Keratinocyte (primary cell): ENCODE results near the gene TBXAS1. TPM values are rescaled to one million over a fixed set of nuclear protein-coding genes. Genes with fewer than 3 reads are reported as not detected.

Experiments
- DNase-seq: peaks from one replicate; pipeline ENCODE4 v3.0.0-alpha.2; 2011; ENCODE audit warnings: low read depth, missing footprints, low spot score
- FAIRE-seq: peaks from 2 replicates; lab custom pipeline; 2011; peaks lifted over from hg19 to GRCh38; lab: Jason Lieb, UNC
- H2AFZ ChIP-seq: 2 replicates; pipeline ENCODE4 v1.6.0; 2012; ENCODE audit warnings: low read length, control low read depth, inconsistent platforms; ENCODE audit not compliant: control insufficient read depth
- H3K27ac ChIP-seq: 2 replicates; pipeline ENCODE4 v1.5.1; 2011; ENCODE audit warnings: low read length; ENCODE audit not compliant: control insufficient read depth, insufficient read depth
- H3K27me3 ChIP-seq: 3 replicates; pipeline ENCODE4 v1.6.0; 2011; ENCODE audit warnings: low read length; ENCODE audit not compliant: control insufficient read depth, insufficient read depth; ENCODE audit errors: extremely low read depth
- H3K36me3 ChIP-seq, 2 experiments: 2 replicates in 1 of 2; 3 replicates in 1 of 2; pipeline ENCODE4 v1.5.1; 2011; ENCODE audit warnings: low read length in 2 of 2, mild to moderate bottlenecking in 1 of 2; ENCODE audit not compliant: control insufficient read depth in 2 of 2, insufficient read depth in 2 of 2; ENCODE audit errors: extremely low read depth in 1 of 2
- H3K4me1 ChIP-seq: 3 replicates; pipeline ENCODE4 v1.5.1; 2011; ENCODE audit warnings: low read length; ENCODE audit not compliant: control insufficient read depth, insufficient read depth; ENCODE audit errors: extremely low read depth
- H3K4me2 ChIP-seq: 3 replicates; pipeline ENCODE4 v1.6.0; 2011; ENCODE audit warnings: low read depth, low read length; ENCODE audit not compliant: control insufficient read depth, insufficient read depth; ENCODE audit errors: extremely low read depth
- H3K4me3 ChIP-seq, 3 experiments: fragments of 200-600 bp in 1 of 3; sonication (generic) in 1 of 3; 2 replicates in 2 of 3; 3 replicates in 1 of 3; pipeline ENCODE4 v1.5.1; 2011 to 2016; ENCODE audit warnings: low read length in 3 of 3, mild to moderate bottlenecking in 3 of 3, control low read depth in 2 of 3, inconsistent platforms in 1 of 3, low read depth in 1 of 3, mixed read lengths in 1 of 3, mixed run types in 1 of 3, moderate library complexity in 1 of 3; ENCODE audit not compliant: control insufficient read depth in 2 of 3, insufficient read depth in 2 of 3; ENCODE audit errors: extremely low read depth in 1 of 3
- H3K79me2 ChIP-seq: 2 replicates; pipeline ENCODE4 v1.6.0; 2012; ENCODE audit warnings: low read length; ENCODE audit not compliant: control insufficient read depth, insufficient read depth
- H3K9ac ChIP-seq: 3 replicates; pipeline ENCODE4 v1.6.0; 2011; ENCODE audit warnings: low read length; ENCODE audit not compliant: control insufficient read depth, insufficient read depth; ENCODE audit errors: extremely low read depth
- H3K9me1 ChIP-seq: 3 replicates; pipeline ENCODE4 v1.6.0; 2011; ENCODE audit warnings: low read length; ENCODE audit not compliant: control insufficient read depth, insufficient read depth; ENCODE audit errors: extremely low read depth
- H3K9me3 ChIP-seq: 2 replicates; pipeline ENCODE4 v1.5.1; 2012; ENCODE audit warnings: low read depth, low read length; ENCODE audit not compliant: control insufficient read depth
- H4K20me1 ChIP-seq: 3 replicates; pipeline ENCODE4 v1.6.0; 2011; ENCODE audit warnings: low read length; ENCODE audit not compliant: control insufficient read depth, insufficient read depth; ENCODE audit errors: extremely low read depth
- EZH2 ChIP-seq: IDR thresholded peaks from one replicate; pipeline ENCODE4 v1.6.1; 2012; ENCODE audit warnings: inconsistent platforms, mild to moderate bottlenecking, low read length, moderate library complexity
- dilution Hi-C: fragments of 300-500 bp; cut with MboI; formaldehyde crosslinking; loops from one replicate; pipeline ENCODE4 v1.7.0; 2020; ENCODE audit warnings: low sequenced_read_pairs; ENCODE audit not compliant: extremely low pct_ligation_motif_present
- polyA plus RNA-seq, 5 experiments: library from polyadenylated mRNA; depleted of rRNA in 3 of 5; stranded (reverse) in 3 of 5; stranded (forward) in 1 of 5; unstranded in 1 of 5; fragments of >200 nt; gene quantifications; 1 replicate in 1 of 5; 2 replicates in 3 of 5; 3 replicates in 1 of 5; pipeline versions ENCODE4 v1.2.1 to v1.2.3, GENCODE V29; 2011 to 2012; ENCODE audit warnings: missing spikeins in 2 of 5, low read depth in 1 of 5, low replicate concordance in 1 of 5
- TF ChIP-seq, protein P1 (sequence below), 3 experiments: IDR thresholded peaks in 1 of 3; conservative IDR thresholded peaks in 1 of 3; optimal IDR thresholded peaks in 1 of 3; 2 replicates in 2 of 3; 3 replicates in 1 of 3; pipeline versions ENCODE3 to v1.5.1; 2011; ENCODE audit warnings: low read length in 3 of 3, mild to moderate bottlenecking in 3 of 3, moderate library complexity in 2 of 3, control low read depth in 1 of 3, inconsistent platforms in 1 of 3; ENCODE audit not compliant: insufficient read depth in 2 of 3; ENCODE audit errors: extremely low read depth in 1 of 3

Gene TBXAS1
- polyA plus RNA-seq, 1 donor (not counting 4 experiments of a cell fraction or from before 2014, with no cell fraction given): 2.9 TPM

DNA sequence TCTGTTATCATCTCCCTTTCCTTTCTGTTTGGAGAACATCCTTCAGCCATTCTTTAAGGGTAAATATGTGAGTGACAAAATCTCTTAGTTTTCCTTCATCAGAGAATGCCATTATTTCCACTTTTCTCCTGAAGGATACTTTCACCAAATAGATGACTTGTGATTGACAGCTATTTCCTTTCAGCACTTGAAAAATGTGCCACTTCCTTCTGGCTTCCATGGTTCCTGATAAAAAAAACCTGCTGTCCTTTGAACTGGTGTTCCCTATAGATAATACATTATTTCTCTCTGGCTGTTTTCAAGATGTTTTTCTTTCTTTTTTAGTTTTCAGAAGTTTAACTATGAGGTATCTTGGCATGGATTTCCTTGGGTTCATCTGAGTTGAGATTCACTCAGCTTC, 79.7 kb downstream of the TBXAS1 start:
- no peak overlapping the region for H3K27ac ChIP-seq
- H3K9me1 ChIP-seq: no peaks in the 10 kb centered on the region
- H4K20me1 ChIP-seq: no peaks in the 10 kb centered on the region
- DNase-seq (no peak), FAIRE-seq (no peak)
- no peaks in the 10 kb centered on the region for H3K27me3 ChIP-seq
- dilution Hi-C loops: no loop called here
- TF ChIP-seq, protein P1, sequence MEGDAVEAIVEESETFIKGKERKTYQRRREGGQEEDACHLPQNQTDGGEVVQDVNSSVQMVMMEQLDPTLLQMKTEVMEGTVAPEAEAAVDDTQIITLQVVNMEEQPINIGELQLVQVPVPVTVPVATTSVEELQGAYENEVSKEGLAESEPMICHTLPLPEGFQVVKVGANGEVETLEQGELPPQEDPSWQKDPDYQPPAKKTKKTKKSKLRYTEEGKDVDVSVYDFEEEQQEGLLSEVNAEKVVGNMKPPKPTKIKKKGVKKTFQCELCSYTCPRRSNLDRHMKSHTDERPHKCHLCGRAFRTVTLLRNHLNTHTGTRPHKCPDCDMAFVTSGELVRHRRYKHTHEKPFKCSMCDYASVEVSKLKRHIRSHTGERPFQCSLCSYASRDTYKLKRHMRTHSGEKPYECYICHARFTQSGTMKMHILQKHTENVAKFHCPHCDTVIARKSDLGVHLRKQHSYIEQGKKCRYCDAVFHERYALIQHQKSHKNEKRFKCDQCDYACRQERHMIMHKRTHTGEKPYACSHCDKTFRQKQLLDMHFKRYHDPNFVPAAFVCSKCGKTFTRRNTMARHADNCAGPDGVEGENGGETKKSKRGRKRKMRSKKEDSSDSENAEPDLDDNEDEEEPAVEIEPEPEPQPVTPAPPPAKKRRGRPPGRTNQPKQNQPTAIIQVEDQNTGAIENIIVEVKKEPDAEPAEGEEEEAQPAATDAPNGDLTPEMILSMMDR (optimal IDR thresholded peaks at IDR 0.05 in 1 of 3, IDR thresholded peaks at IDR 0.05 in 1 of 3, conservative IDR thresholded peaks at IDR 0.05 in 1 of 3; ENCODE audit: extremely low read depth in 1 of 3, insufficient read depth in 2 of 3, low read length in 3 of 3): no peak
- no peak for TF ChIP-seq EZH2
- H3K9me3 ChIP-seq: no peaks in the 10 kb centered on the region
- H3K4me1 ChIP-seq: peaks cover 5% of the 10 kb centered on the region
- no peak overlapping the region for H3K9ac ChIP-seq
- H2AFZ ChIP-seq: no peak overlapping the region
- no peak overlapping the region for H3K4me3 ChIP-seq
- H3K4me2 ChIP-seq: no peak overlapping the region
- no peaks in the 10 kb centered on the region for H3K36me3 ChIP-seq
- no peaks in the 10 kb centered on the region for H3K79me2 ChIP-seq

GRCh38 chr7:139909379-139910050, 80.5 kb downstream of the TBXAS1 start:
- Histone ChIP-seq H3K4me3 (no peak overlapping the region), H3K9ac (no peak overlapping the region), H3K9me1 (no peaks in the 10 kb centered on the region), H4K20me1 (no peaks in the 10 kb centered on the region), H3K36me3 (no peaks in the 10 kb centered on the region), H3K79me2 (no peaks in the 10 kb centered on the region), H3K27me3 (no peaks in the 10 kb centered on the region), H2AFZ (no peak overlapping the region), H3K4me1 (peaks cover 10% of the 10 kb centered on the region), H3K9me3 (no peaks in the 10 kb centered on the region), H3K27ac (no peak overlapping the region), H3K4me2 (no peak overlapping the region)
- dilution Hi-C loops: no loop called here
- DNase-seq: no peak
- FAIRE-seq: no peak
- TF ChIP-seq EZH2: no peak
- TF ChIP-seq, protein P1 (optimal IDR thresholded peaks at IDR 0.05 in 1 of 3, IDR thresholded peaks at IDR 0.05 in 1 of 3, conservative IDR thresholded peaks at IDR 0.05 in 1 of 3; ENCODE audit: extremely low read depth in 1 of 3, insufficient read depth in 2 of 3, low read length in 3 of 3): no peak
